ENCODE measurements around the gene SNRK. TPM values are rescaled to one million over a fixed set of nuclear protein-coding genes. Genes with fewer than 3 reads are reported as not detected.

The SNRK gene
- total RNA-seq, 2 experiments from 2014 or later = 55.5 to 55.7 TPM

DNA sequence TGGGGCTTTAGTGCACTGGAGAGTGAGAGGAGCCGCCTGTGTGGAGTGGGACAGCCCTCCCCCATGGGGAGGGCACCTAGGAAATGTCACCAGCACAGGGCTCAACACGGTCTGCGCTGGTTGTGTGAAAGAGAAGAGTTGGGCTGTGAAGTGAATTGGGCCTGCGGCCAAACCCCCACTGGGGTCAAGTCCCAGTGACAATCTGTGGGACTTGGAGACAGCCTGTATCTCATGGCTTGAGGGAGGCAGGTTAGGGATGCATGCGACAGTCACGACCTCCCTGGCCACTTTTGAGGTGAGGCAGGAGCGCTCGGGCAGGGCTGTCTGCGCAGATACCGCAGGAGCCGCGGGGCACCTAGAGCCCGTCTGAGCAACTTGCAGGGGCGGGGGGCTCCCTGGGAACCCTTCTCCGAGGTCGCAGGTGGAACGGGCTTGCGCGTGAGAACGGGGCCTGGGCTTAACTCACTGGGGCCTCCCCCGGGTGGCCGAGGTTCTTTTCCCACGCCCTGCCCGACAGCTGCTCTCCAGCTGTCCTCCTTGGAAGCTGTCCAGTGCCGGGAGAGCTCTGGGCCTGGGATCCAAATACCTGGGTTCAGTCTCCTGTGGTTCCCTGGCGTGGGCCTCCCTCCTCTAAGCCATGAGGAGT lies 77.4 kb downstream of the SNRK start:
- H3K27ac Mint-ChIP-seq = no peak overlapping the region

GRCh38 chr3:43364494-43364893 lies 78.2 kb downstream of the SNRK start:
- Mint-ChIP-seq H3K9me3 (ENCODE audit: insufficient read depth) (no peaks in the 10 kb centered on the region), H3K36me3 (ENCODE audit: low read depth) (peaks cover 3% of the 10 kb centered on the region), H3K4me1 (ENCODE audit: low read depth) (peaks cover 2% of the 10 kb centered on the region), H3K27me3 (ENCODE audit: low read depth) (no peaks in the 10 kb centered on the region), H3K27ac (no peak overlapping the region), H3K4me3 (no peak overlapping the region)
- DNase-seq = no peak
- no peak for ATAC-seq
- CTCF ChIA-PET = no interaction called here
- POLR2A ChIA-PET = interaction anchor here (0.5 kb wide), 1 partner anchor 65 kb away, joined by 3 read pairs; no protein-coding TSS in a partner anchor

More for the DNA sequence above, 77.4 kb downstream of the SNRK start:
- DNase-seq = no peak
- ChIA-PET CTCF (no interaction called here), POLR2A (no interaction called here)
- H3K36me3 Mint-ChIP-seq (ENCODE audit: low read depth) = peaks cover 3% of the 10 kb centered on the region
- H3K9me3 Mint-ChIP-seq (ENCODE audit: insufficient read depth) = no peaks in the 10 kb centered on the region
- H3K4me3 Mint-ChIP-seq = no peak overlapping the region
- peaks cover 2% of the 10 kb centered on the region for H3K4me1 Mint-ChIP-seq (ENCODE audit: low read depth)
- H3K27me3 Mint-ChIP-seq (ENCODE audit: low read depth) = no peaks in the 10 kb centered on the region
- no peak for ATAC-seq

GRCh38 chr3:43364926-43365325 lies 78.6 kb downstream of the SNRK start:
- ChIA-PET POLR2A (interaction anchor here (0.5 kb wide), 1 partner anchor 65 kb away, joined by 3 read pairs; no protein-coding TSS in a partner anchor), CTCF (no interaction called here)
- ATAC-seq (no peak), DNase-seq (no peak)
- no peak overlapping the region for H3K27ac Mint-ChIP-seq
- H3K4me3 Mint-ChIP-seq = no peak overlapping the region
- H3K36me3 Mint-ChIP-seq (ENCODE audit: low read depth) = peaks cover 3% of the 10 kb centered on the region
- H3K4me1 Mint-ChIP-seq (ENCODE audit: low read depth) = peaks cover 5% of the 10 kb centered on the region
- H3K9me3 Mint-ChIP-seq (ENCODE audit: insufficient read depth) = no peaks in the 10 kb centered on the region
- no peaks in the 10 kb centered on the region for H3K27me3 Mint-ChIP-seq (ENCODE audit: low read depth)

- H3K27me3 Mint-ChIP-seq (ENCODE audit: low read depth) = no peaks in the 10 kb centered on the region
- H3K4me1 Mint-ChIP-seq (ENCODE audit: low read depth) = peaks cover 6% of the 10 kb centered on the region
- ATAC-seq (no peak), DNase-seq (no peak)
- peaks cover 3% of the 10 kb centered on the region for H3K36me3 Mint-ChIP-seq (ENCODE audit: low read depth)
- ChIA-PET CTCF (interaction anchor here (0.6 to 1.6 kb wide), 2 partner anchors 12 to 14 kb away, joined by 3 to 4 read pairs; no protein-coding TSS in a partner anchor), POLR2A (no interaction called here)
- H3K4me3 Mint-ChIP-seq = no peak overlapping the region
- H3K9me3 Mint-ChIP-seq (ENCODE audit: insufficient read depth) = no peaks in the 10 kb centered on the region
- no peak overlapping the region for H3K27ac Mint-ChIP-seq
Observed at GRCh38 chr3:43365601-43366305, 79.4 kb downstream of the SNRK start.

GRCh38 chr3:43366481-43366880 lies 80.1 kb downstream of the SNRK start:
- POLR2A ChIA-PET = no interaction called here
- H3K9me3 Mint-ChIP-seq (ENCODE audit: insufficient read depth) = no peaks in the 10 kb centered on the region
- CTCF ChIA-PET = interaction anchor here (1.6 kb wide), 1 partner anchor 14 kb away, joined by 4 read pairs; no protein-coding TSS in a partner anchor

DNA sequence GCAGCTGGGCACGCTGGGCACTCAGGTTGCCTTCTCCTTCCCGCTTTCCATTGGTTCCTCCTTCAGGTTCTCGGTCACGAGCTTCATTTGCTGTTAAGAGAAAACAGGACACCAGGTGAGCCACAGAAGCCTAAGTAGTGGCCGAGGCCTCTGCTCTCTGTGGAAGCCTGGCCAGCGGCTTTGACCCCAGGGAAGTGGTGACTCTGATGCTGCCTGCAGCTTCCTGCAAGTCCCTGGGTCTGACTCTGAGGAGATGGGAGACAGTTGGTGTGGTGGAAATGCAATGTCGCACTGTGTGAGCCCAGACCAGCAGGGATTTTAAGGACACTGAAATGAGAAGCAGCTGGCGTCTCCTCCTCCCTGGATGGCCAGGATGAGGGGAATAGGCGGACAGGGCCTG lies 80.5 kb downstream of the SNRK start:
- no peak for ATAC-seq
- ChIA-PET CTCF (interaction anchor here (1.6 kb wide), 1 partner anchor 13 kb away, joined by 4 read pairs; no protein-coding TSS in a partner anchor), POLR2A (no interaction called here)
- Mint-ChIP-seq H3K9me3 (ENCODE audit: insufficient read depth) (no peaks in the 10 kb centered on the region), H3K4me1 (ENCODE audit: low read depth) (peaks cover 10% of the 10 kb centered on the region), H3K4me3 (no peak overlapping the region), H3K36me3 (ENCODE audit: low read depth) (peaks cover 3% of the 10 kb centered on the region), H3K27ac (no peak overlapping the region), H3K27me3 (ENCODE audit: low read depth) (no peaks in the 10 kb centered on the region)
- DNase-seq = no peak

More at GRCh38 chr3:43366481-43366880, 80.1 kb downstream of the SNRK start:
- DNase-seq (no peak), ATAC-seq (no peak)
- H3K4me1 Mint-ChIP-seq (ENCODE audit: low read depth) = peaks cover 10% of the 10 kb centered on the region
- H3K4me3 Mint-ChIP-seq = no peak overlapping the region
- H3K36me3 Mint-ChIP-seq (ENCODE audit: low read depth) = peaks cover 3% of the 10 kb centered on the region
- peak overlapping the region; percentile 39 for H3K27ac Mint-ChIP-seq
- no peaks in the 10 kb centered on the region for H3K27me3 Mint-ChIP-seq (ENCODE audit: low read depth)

DNA sequence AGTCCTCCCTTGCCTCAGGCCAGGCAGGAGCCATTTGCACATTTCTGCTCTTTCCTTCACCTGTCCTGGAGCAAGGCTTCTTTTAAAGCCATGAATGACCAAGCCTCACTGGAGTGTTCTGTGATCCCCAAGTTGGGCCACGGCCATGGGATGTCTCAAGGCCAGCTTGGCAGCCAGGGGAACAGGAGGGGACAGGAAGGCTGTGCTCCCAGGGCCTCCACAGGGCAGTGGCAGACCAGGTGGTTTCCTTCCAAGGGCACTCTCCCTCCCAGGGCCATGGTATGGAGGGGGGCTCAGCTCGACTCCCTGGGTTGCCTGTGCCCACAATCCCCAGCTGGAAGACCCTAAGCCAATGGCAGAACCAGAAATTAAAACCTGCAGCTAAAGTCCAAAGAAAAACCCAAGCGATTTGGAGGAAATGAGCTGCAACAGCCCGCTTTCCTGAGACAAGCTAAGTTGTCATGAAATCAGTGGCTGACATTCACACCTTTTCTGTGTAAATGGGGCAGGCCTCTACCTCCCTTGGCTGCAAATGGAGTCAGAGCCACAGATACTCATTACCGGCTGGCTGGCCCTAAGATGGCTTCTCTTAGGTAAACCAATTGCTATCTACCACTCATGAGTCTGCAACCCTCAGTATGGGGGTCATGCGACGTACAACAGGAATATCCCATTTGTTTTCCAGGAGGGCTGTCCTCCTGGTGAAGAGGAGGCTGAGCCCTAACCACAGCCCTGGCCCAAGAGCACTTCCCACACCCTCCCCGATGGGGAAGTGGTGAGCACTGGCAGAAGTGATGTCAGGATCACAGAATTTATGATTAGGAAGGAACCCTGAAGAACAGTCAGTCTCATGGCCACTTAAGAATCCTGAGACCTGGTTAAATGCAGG lies 83.3 kb downstream of the SNRK start:
- CTCF ChIA-PET = interaction anchor here (0.9 to 1.3 kb wide), 3 partner anchors 8 to 207 kb away, joined by 3 to 4 read pairs (median 4); no protein-coding TSS in a partner anchor
- POLR2A ChIA-PET = no interaction called here
- no peak for ATAC-seq
- H3K4me3 Mint-ChIP-seq = no peak overlapping the region
- no peak for DNase-seq
- peak overlapping the region; percentile 30 for H3K27ac Mint-ChIP-seq
- peaks cover 8% of the 10 kb centered on the region for H3K4me1 Mint-ChIP-seq (ENCODE audit: low read depth)
- no peaks in the 10 kb centered on the region for H3K27me3 Mint-ChIP-seq (ENCODE audit: low read depth)
- no peaks in the 10 kb centered on the region for H3K9me3 Mint-ChIP-seq (ENCODE audit: insufficient read depth)
- peaks cover 3% of the 10 kb centered on the region for H3K36me3 Mint-ChIP-seq (ENCODE audit: low read depth)

- Mint-ChIP-seq H3K27me3 (ENCODE audit: low read depth) (no peaks in the 10 kb centered on the region), H3K36me3 (ENCODE audit: low read depth) (no peaks in the 10 kb centered on the region), H3K9me3 (ENCODE audit: insufficient read depth) (no peaks in the 10 kb centered on the region), H3K4me3 (no peak overlapping the region), H3K27ac (no peak overlapping the region), H3K4me1 (ENCODE audit: low read depth) (peaks cover 8% of the 10 kb centered on the region)
- DNase-seq (no peak), ATAC-seq (no peak)
- POLR2A ChIA-PET = no interaction called here
- CTCF ChIA-PET = interaction anchor here (0.9 to 1.3 kb wide), 3 partner anchors 7 to 208 kb away, joined by 3 to 4 read pairs (median 4); no protein-coding TSS in a partner anchor
Observed at GRCh38 chr3:43370293-43370980, 84.1 kb downstream of the SNRK start.

DNA sequence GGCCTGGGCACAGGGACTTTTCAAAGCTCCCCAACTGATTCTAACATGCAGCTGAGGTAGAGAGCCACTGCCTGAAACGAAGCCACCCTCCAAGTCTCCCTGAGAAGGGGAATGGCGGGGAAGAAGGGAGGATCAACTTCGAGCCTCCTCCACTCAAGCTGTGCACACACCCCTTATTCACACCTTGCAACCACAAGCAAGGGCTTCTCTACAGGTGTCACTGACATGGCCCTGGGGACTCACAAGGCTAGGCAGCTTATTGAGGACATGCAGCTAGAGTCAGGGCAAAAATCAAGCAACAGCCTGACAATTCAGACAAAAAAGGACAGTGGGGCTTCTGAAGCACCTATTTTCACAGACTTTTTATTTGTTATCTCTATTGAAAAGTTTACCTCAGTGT lies 85.2 kb downstream of the SNRK start:
- Mint-ChIP-seq H3K27ac (no peak overlapping the region), H3K4me3 (no peak overlapping the region), H3K4me1 (ENCODE audit: low read depth) (peaks cover 8% of the 10 kb centered on the region), H3K9me3 (ENCODE audit: insufficient read depth) (no peaks in the 10 kb centered on the region), H3K27me3 (ENCODE audit: low read depth) (no peaks in the 10 kb centered on the region), H3K36me3 (ENCODE audit: low read depth) (no peaks in the 10 kb centered on the region)
- no peak for DNase-seq
- ATAC-seq = no peak
- POLR2A ChIA-PET = interaction anchor here (0.5 kb wide), 1 partner anchor 207 kb away, joined by 4 read pairs; no protein-coding TSS in a partner anchor
- CTCF ChIA-PET = no interaction called here

GRCh38 chr3:43372007-43372740 lies 85.8 kb downstream of the SNRK start:
- H3K4me3 Mint-ChIP-seq = no peak overlapping the region
- DNase-seq = no peak
- H3K9me3 Mint-ChIP-seq (ENCODE audit: insufficient read depth) = no peaks in the 10 kb centered on the region
- H3K27ac Mint-ChIP-seq = peak overlapping the region; percentile 1
- no peak for ATAC-seq
- no peaks in the 10 kb centered on the region for H3K27me3 Mint-ChIP-seq (ENCODE audit: low read depth)
- peaks cover 8% of the 10 kb centered on the region for H3K4me1 Mint-ChIP-seq (ENCODE audit: low read depth)
- ChIA-PET CTCF (interaction anchor here (1.4 kb wide), 1 partner anchor 17 kb away, joined by 4 read pairs; no protein-coding TSS in a partner anchor), POLR2A (interaction anchor here (0.5 kb wide), 1 partner anchor 208 kb away, joined by 4 read pairs; no protein-coding TSS in a partner anchor)
- H3K36me3 Mint-ChIP-seq (ENCODE audit: low read depth) = no peaks in the 10 kb centered on the region

All from activated CD8-positive, alpha-beta T cell treated with anti-CD3 and anti-CD28 coated beads, Interleukin-2, amount 10 ng/mL, durations not matched to agents 7 days and 5 days (primary cell).